Sigmoid colon (tissue), 3 donors: ENCODE data around the gene CNTNAP5.

Experiments
- CTCF ChIP-seq, 4 experiments: fragments of 450-650 bp in 3 of 4; fragments of 200-600 bp in 1 of 4; IDR thresholded peaks; one replicate each; pipeline ENCODE4 v1.5.1; 2016 to 2019; ENCODE audit warnings: antibody characterized with exemption in 4 of 4, mild to moderate bottlenecking in 3 of 4, moderate library complexity in 2 of 4
- POLR2A ChIP-seq, 2 donors: fragments of 450-650 bp; IDR thresholded peaks; one replicate each; pipeline ENCODE4 v1.6.1; 2016; ENCODE audit warnings: antibody characterized with exemption in 2 of 2, mild to moderate bottlenecking in 2 of 2, moderate library complexity in 2 of 2

GRCh38 chr2:124633812-124634211 lies 608.7 kb downstream of the CNTNAP5 start:
- TF ChIP-seq CTCF (IDR thresholded peaks at IDR 0.05) (no peak), POLR2A (IDR thresholded peaks at IDR 0.05) (no peak)
